ENCODE measurements around the gene CELF4.

CELF4 gene

GRCh38 chr18:37304012-37304680, 261.5 kb downstream of the CELF4 start:
- DNase-seq: no peak

DNA sequence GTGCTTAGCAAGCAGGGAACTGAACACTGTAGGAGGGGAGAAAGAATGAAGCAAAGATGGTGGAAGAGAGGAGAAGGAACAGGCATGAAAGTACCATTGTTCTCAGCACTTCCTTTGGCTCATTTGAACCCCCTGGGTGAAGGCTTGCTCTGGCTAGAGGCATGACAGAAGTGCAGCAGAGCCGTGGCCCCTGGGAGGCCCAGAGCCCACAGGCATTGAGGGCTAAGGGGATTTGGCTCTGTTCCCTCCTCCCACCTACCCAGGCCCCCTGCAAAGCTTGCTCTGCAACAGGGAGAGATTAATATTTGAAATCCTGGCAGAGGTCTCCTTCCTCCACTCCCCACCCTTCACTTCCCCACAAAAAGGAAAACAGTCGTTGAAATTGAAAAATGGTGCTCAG, 262.6 kb downstream of the CELF4 start:
- no peak for DNase-seq

GRCh38 chr18:37302519-37302918, 263.1 kb downstream of the CELF4 start:
- DNase-seq: no peak

DNA sequence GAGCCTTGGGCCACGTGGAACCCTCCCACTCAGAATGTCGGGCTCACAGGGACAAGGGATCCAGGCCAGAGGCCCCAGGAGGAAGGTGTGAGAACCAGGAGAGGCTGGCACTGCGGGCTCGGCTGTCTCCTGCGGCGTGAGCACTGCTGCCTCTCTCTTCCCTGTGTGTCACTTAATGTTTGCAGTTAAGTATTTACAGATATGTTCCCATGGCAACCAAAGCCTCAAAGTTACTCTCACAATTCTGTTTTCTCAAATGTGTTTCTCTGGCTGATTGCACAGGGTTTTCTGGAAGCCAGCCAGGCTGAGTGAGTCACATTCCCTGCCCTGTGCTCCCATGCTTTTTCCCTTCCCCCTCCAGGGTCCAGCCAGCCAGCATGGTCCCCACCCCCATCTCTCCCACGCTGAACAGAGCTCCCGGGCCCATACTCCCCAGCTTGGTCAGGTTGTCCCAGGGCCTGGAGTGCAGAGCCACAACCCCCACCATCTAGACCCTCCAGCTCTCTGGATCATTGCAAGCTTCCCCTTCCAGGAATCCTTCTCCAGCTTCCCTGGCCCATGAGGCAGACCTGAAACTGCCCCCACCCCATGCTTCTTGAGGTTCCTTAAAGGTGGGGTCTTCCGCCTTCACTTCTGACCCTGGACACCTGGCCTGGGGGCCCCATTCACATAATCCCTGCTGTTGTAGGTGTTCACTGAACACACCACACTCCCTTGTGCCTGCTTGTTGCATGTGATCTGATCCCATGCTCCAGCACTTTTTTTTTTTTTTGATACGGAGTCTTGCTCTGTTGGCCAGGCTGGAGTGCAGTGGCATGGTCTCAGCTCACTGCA, 265.9 kb downstream of the CELF4 start:
- peak; percentile 87 for DNase-seq

- no peak for DNase-seq
Measured at GRCh38 chr18:37298816-37299215, 266.8 kb downstream of the CELF4 start.

DNA sequence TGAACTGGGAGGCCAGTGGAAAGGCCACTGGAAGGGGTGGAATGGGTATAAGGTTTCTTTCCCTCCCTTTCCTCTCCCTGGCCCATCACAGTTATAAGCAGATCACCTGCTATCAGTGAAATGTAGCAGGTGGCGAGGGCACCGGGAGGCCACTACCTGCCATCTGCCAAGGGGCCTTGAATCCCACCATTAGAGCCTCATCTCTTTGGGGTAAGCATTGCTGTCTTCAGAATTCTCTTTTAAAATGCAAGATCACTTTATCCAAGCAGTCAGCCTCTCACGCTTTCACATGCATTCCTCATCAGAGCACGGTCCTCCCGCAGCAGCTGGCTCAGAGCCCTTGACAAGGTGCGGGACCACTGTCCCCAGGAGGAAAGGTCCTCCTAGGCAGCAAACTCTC, 268.5 kb downstream of the CELF4 start:
- DNase-seq: no peak

DNA sequence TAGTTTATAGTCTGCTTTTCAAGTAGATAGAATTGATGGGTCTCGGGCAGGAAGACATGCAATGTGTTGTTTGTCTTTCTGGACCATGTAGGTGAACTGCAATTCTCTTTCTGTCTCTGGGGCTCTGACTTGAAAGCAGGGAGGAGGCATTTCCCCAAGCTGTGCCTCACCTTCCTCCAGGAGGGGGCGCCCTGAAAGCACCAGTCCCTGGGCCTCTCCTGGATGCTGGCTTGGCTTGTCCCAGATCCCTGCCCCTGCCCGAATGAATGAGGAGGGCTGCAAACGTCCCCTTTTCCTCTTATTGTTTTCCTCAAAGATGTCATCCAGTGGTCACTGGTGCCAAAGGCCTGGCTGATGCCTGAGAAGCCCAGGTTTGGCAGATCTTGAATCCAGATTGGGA, 270.6 kb downstream of the CELF4 start:
- DNase-seq: no peak

DNA sequence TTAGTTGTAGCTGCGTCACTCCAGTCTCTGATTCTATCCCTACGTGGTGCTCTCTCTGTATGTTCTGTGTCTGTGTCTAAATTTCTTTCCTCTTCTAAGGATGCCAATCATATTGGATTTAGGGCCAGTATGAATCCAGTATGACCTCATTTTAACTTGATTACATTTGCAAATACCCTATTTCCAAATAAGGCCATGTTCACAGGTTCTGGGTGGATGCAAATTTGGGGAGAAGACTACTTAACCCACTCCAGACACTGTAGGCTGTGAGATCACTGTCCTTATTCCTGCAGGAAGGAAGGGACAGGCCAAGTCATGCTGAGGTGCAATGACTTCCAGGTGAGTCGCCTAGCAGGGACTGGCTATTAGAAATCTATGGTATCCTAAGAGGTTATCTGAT, 272.2 kb downstream of the CELF4 start:
- DNase-seq: no peak

- no peak for DNase-seq
Measured at GRCh38 chr18:37289423-37289822, 276.2 kb downstream of the CELF4 start.

DNA sequence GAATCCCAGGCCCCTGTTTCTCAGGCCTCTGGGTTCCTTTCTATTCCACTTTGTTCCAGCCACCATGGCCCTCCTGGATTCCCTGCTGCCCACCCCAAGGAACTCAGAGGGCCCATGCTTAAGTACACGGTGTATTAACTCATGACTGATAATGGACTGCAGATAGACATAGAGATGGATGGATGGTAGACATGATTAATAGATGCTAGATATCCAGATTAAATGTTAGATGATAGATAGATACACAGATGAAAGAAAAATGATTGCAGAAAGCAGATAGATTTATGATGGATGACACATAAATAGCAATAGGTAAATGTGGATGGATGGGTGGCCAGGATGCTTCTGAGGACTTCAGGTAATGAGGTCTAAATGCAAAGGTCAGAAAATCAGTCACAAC, 278.0 kb downstream of the CELF4 start:
- no peak for DNase-seq

- DNase-seq: no peak
Measured at GRCh38 chr18:37286801-37287200, 278.8 kb downstream of the CELF4 start.

- no peak for DNase-seq
Measured at GRCh38 chr18:37285825-37286224, 279.8 kb downstream of the CELF4 start.

DNA sequence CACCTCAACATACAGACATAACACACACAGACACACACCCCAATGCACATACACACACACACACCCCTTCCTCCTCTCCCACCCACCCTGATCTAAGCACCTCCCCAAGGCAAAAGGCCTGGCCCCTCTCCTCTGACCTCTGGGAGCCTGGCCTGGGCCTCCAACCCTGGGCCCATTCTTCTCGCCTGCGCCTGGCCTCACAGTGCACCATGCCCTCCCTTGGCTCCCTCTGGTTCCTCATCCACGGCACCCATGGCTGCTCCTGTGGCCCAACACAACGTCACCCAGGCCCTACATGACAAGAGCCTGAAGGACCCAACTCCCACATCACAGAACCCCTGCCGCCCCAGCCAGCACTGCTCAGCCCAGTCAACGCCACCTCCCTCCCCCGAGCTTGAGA, 281.3 kb downstream of the CELF4 start:
- DNase-seq: no peak

DNA sequence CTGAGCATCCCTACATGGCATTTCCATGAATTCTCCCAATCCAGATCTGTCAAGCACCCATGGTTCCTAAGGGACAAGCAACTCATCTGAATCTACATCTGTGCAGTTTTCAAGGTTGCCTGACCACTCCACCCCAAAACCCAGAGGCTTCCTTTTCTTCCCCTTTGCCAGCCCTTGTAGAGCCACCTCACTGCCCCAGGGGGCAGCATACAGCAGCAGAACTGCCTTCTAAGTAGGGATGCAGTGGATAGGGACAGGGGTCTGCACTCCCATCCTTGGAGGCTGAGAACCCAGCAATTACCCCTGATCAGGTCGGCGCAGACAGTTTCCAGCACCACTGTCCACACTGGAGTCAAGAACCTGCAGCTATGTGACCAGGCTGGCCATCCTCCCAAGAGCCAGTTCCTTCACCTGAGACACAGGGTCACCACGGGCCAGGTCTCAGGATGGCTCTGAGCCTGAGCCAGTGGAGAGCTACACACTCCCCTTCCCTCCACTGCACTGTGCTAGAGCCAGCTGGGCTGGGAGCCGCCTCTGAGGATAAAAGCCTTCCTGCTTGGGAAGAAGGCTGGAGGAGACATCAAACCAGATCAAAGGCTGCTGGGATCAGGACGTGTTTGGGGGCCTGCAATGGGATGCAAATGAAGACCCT, 283.1 kb downstream of the CELF4 start:
- DNase-seq: no peak

DNA sequence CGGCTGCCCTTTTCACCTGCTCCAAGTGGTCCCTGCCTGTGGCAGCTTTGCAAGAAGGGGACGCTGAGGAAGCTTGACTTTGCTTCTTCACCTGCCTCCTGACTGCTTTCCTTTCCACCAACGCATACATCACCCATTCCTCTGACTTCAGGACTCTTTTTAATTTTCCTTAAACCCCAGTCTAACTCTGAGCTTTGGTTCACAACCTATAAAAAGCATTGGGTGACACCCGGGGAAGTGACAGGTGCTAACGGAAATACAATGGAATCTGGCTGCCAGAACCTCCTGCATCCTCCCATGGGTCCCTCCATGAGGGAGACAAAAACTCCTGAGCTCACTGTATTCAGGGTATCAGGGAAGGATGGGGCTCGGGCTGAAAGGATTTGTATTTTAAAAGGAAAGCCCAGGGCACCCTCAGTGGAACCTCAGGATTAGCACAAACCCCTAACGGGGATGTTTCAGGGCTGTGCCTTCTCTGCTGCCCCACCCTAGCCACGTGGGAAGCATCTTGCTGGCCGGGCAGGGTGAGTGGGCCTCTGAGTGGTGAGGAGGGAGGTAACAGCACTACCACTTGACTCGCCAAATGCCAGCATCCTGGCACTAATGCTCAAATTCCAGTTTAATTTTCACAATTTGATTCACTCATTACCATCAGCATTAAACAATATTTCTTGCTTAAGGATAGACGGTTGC, 284.8 kb downstream of the CELF4 start:
- no peak for DNase-seq

GRCh38 chr18:37277804-37278203, 287.8 kb downstream of the CELF4 start:
- no peak for DNase-seq

DNA sequence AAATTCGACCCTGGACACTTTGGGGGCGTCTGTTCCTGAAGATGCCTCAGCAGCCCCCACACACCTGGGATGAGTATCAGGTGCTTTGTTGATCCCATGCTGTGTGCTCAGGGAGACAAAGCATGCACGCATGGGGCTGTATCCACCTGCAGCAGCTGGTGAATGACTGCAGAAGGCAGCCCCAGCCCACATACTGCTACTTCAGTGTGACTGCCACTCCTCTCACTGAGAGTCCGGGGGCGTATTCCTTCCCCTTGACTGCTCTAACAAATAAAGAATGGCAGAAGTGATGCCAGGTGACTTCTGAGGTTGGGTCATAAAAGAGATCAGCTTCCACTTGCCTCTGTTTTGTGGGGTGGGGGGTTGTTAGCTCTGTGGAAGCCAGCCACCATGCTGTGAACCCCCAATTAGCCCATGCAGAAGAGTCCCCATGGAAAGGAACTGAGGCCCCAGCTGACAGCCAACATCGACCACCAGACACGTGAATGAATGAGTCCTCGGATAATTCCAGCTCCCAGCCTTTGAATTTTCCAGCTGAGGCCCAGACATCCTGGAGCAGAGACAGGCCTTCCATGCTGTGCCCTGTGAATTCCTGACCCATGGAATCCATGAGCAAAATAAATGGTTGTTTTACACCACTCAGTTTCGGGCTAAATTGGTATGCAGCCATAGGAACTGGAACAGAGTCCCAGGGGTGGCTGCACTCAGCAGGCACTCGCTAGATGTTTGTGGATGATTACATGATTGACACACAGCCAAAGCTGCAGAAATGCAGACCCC, 289.3 kb downstream of the CELF4 start:
- no peak for DNase-seq

GRCh38 chr18:37275237-37275741, 290.3 kb downstream of the CELF4 start:
- no peak for DNase-seq

- no peak for DNase-seq
Measured at GRCh38 chr18:37274309-37275236, 291.0 kb downstream of the CELF4 start.

GRCh38 chr18:37272841-37273240, 292.8 kb downstream of the CELF4 start:
- DNase-seq: no peak

GRCh38 chr18:37272226-37272625, 293.4 kb downstream of the CELF4 start:
- DNase-seq: no peak

Data from right forelimb (tissue), 1 donor.